A549 (cell line): ENCODE data around the gene ADARB1. TPM values are rescaled to one million over a fixed set of nuclear protein-coding genes. Genes with fewer than 3 reads are reported as not detected.

Source experiments
- ATAC-seq, 2 experiments: fragments of 200-7000 bp in 1 of 2; fragments of >200 bp in 1 of 2; cut with Nextera tagmentation in 1 of 2; cut with Tn5 transposase in 1 of 2; 3 replicates each; pipeline versions ENCODE4 v1.8.0 to v1.9.1; 2018 to 2020; ENCODE audit warnings: mild to moderate bottlenecking in 1 of 2, moderate library complexity in 1 of 2
- CTCF ChIA-PET: fragments of 300-600 bp; sonication (Branson Sonifier 250); formaldehyde crosslinking; extraction: SDS; loops from one replicate; lab custom pipeline; 2021; ENCODE audit warnings: antibody characterized with exemption, inconsistent platforms; lab: Yijun Ruan, JAX
- POLR2A ChIA-PET: fragments of 350-600 bp; formaldehyde crosslinking; extraction: SDS; loops from one replicate; lab custom pipeline; 2021; ENCODE audit warnings: antibody characterized with exemption, inconsistent platforms; lab: Yijun Ruan, JAX
- DNase-seq, 2 experiments: peaks; one replicate each; pipeline versions ENCODE4 v3.0.0 to v3.0.0-alpha.2; 2011 to 2016; ENCODE audit warnings: low read depth in 1 of 2, low spot score in 1 of 2
- FAIRE-seq: peaks from 2 replicates; lab custom pipeline; 2011; peaks lifted over from hg19 to GRCh38; lab: Jason Lieb, UNC
- H3K27ac ChIP-seq, 2 experiments: fragments of >200 bp; sonication (Bioruptor Twin); formaldehyde crosslinking; 3 replicates each; pipeline ENCODE4 v1.5.1; 2016 to 2017
- H3K4me1 ChIP-seq: fragments of >200 bp; sonication (Bioruptor Twin); formaldehyde crosslinking; 3 replicates; pipeline ENCODE4 v1.6.1; 2016
- H3K4me2 ChIP-seq: fragments of >200 bp; sonication (Bioruptor Twin); formaldehyde crosslinking; 3 replicates; pipeline ENCODE4 v1.6.1; 2016
- H3K4me3 ChIP-seq: fragments of >200 bp; sonication (Bioruptor Twin); formaldehyde crosslinking; 3 replicates; pipeline ENCODE4 v1.5.1; 2016
- H3K9me3 ChIP-seq: fragments of >200 bp; sonication (Bioruptor Twin); formaldehyde crosslinking; 3 replicates; pipeline ENCODE4 v1.6.1; 2016
- BHLHE40 ChIP-seq: IDR thresholded peaks from 2 replicates; pipeline ENCODE4 v1.6.1; 2012; ENCODE audit warnings: low read depth, low read length, inconsistent platforms
- CBX8 ChIP-seq: fragments of 200-600 bp; sonication (generic); IDR thresholded peaks from 2 replicates; pipeline ENCODE4 v1.6.1; 2016
- CHD2 ChIP-seq: fragments of 150-350 bp; IDR thresholded peaks from 2 replicates; pipeline ENCODE4 v1.6.1; 2014; ENCODE audit warnings: low read length; ENCODE audit not compliant: partially characterized antibody
- CHD4 ChIP-seq: fragments of 200-600 bp; sonication (generic); IDR thresholded peaks from 2 replicates; pipeline ENCODE4 v1.6.1; 2016; ENCODE audit warnings: antibody characterized with exemption, mild to moderate bottlenecking, borderline replicate concordance
- ELK1 ChIP-seq: fragments of 150-350 bp; IDR thresholded peaks from 2 replicates; pipeline ENCODE4 v1.6.1; 2014; ENCODE audit warnings: low read depth, mild to moderate bottlenecking, low read length
- FOSL2 ChIP-seq, 2 experiments: fragments of 450-650 bp in 1 of 2; fragments of >200 bp in 1 of 2; sonication (Bioruptor Twin) in 1 of 2; formaldehyde crosslinking; IDR thresholded peaks; 2 replicates each; pipeline versions ENCODE4 v1.5.0 to v1.6.1; 2016 to 2020; ENCODE audit warnings: mild to moderate bottlenecking in 1 of 2, moderate library complexity in 1 of 2
- GATA3 ChIP-seq: IDR thresholded peaks from 2 replicates; pipeline ENCODE4 v1.6.1; 2012; ENCODE audit warnings: borderline replicate concordance
- HMGXB4 ChIP-seq: fragments of 250-450 bp; sonication (Bioruptor Pico); IDR thresholded peaks from 2 replicates; pipeline ENCODE4 v1.5.0; 2021; ENCODE audit warnings: mild to moderate bottlenecking, moderate library complexity, borderline replicate concordance
- KDM1A ChIP-seq: fragments of 200-600 bp; sonication (generic); IDR thresholded peaks from 2 replicates; pipeline ENCODE4 v1.6.1; 2016; ENCODE audit warnings: low read depth, mild to moderate bottlenecking
- NPAS2 ChIP-seq: fragments of 250-450 bp; sonication (Bioruptor Pico); IDR thresholded peaks from 2 replicates; pipeline ENCODE4 v1.8.0; 2022; ENCODE audit warnings: mild to moderate bottlenecking, moderate library complexity, borderline replicate concordance
- POLR2A ChIP-seq: IDR thresholded peaks from 2 replicates; pipeline ENCODE4 v1.6.1; 2012; ENCODE audit warnings: mild to moderate bottlenecking, low read length
- RARB ChIP-seq: fragments of 250-450 bp; sonication (Bioruptor Pico); IDR thresholded peaks from 2 replicates; pipeline ENCODE4 v1.8.0; 2021; ENCODE audit warnings: mild to moderate bottlenecking, moderate library complexity
- RNF2 ChIP-seq: fragments of 200-600 bp; sonication (generic); IDR thresholded peaks from 2 replicates; pipeline ENCODE4 v1.6.1; 2016; ENCODE audit warnings: low read depth, mild to moderate bottlenecking, antibody characterized with exemption, moderate library complexity, borderline replicate concordance
- SMC3 ChIP-seq: fragments of >200 bp; sonication (Bioruptor Twin); formaldehyde crosslinking; IDR thresholded peaks from 3 replicates; pipeline ENCODE4 v1.6.1; 2018; ENCODE audit warnings: inconsistent platforms
- TFCP2L1 ChIP-seq: fragments of 250-450 bp; sonication (Bioruptor Pico); IDR thresholded peaks from 2 replicates; pipeline ENCODE4 v1.5.0; 2021; ENCODE audit warnings: mild to moderate bottlenecking
- TP53 ChIP-seq: fragments of 250-450 bp; sonication (Bioruptor Pico); IDR thresholded peaks from 2 replicates; pipeline ENCODE4 v1.5.0; 2021; ENCODE audit warnings: mild to moderate bottlenecking, moderate library complexity
- ZNF302 ChIP-seq: fragments of 250-450 bp; sonication (Bioruptor Pico); IDR thresholded peaks from 2 replicates; pipeline ENCODE4 v1.9.0; 2021; ENCODE audit warnings: inconsistent platforms, mild to moderate bottlenecking, moderate library complexity
- WGBS: methylation state at CpG from one replicate; pipeline ENCODE4 v1.1.6; 2017; ENCODE audit errors: missing lambda C conversion rate; 5-methylcytosine and 5-hydroxymethylcytosine counted together
- polyA plus RNA-seq, 4 experiments: library from polyadenylated mRNA; depleted of rRNA in 3 of 4; stranded (reverse); fragments of >200 nt; fragmentation: RNase III in 1 of 4; extraction: RNeasy Plus Mini Kit Qiagen cat#74134 plus additional on column Dnase treatment in 1 of 4; gene quantifications; 2 replicates in 3 of 4; 3 replicates in 1 of 4; pipeline ENCODE4 v1.2.3, GENCODE V29; 2011 to 2017
- TF ChIP-seq, protein P1 (sequence below): fragments of 450-650 bp; IDR thresholded peaks from 2 replicates; pipeline ENCODE4 v1.6.1; 2014; ENCODE audit warnings: antibody characterized with exemption

ADARB1 gene
- polyA plus RNA-seq, 2 of the 4 experiments (the other 2 are of a cell fraction) = 3.2 to 5.7 TPM

DNA sequence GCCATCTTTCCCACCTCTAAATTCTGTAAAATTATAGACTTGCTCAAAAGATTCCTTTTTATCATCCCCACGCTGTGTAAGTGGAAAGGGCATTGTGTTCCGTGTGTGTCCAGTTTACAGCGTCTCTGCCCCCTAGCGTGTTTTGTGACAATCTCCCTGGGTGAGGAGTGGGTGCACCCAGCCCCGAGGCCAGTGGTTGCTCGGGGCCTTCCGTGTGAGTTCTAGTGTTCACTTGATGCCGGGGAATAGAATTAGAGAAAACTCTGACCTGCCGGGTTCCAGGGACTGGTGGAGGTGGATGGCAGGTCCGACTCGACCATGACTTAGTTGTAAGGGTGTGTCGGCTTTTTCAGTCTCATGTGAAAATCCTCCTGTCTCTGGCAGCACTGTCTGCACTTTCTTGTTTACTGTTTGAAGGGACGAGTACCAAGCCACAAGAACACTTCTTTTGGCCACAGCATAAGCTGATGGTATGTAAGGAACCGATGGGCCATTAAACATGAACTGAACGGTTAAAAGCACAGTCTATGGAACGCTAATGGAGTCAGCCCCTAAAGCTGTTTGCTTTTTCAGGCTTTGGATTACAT is 151.5 kb downstream of the ADARB1 start:
- ChIA-PET POLR2A (no interaction called here), CTCF (interaction anchor here (1.2 kb wide), 1 partner anchor 86 kb away, joined by 3 read pairs; no protein-coding TSS in a partner anchor)
- Histone ChIP-seq H3K4me2 (no peak overlapping the region), H3K9me3 (no peaks in the 10 kb centered on the region), H3K4me3 (no peak overlapping the region), H3K4me1 (peaks cover 11% of the 10 kb centered on the region), H3K27ac (no peak overlapping the region)
- FAIRE-seq (no peak), DNase-seq (no peak), ATAC-seq (no peak)
- 75% methylated on average over 16 of the region's 16 CpGs for WGBS
- TF ChIP-seq KDM1A = no peak
- no peak for TF ChIP-seq RNF2
- no peak for TF ChIP-seq POLR2A

DNA sequence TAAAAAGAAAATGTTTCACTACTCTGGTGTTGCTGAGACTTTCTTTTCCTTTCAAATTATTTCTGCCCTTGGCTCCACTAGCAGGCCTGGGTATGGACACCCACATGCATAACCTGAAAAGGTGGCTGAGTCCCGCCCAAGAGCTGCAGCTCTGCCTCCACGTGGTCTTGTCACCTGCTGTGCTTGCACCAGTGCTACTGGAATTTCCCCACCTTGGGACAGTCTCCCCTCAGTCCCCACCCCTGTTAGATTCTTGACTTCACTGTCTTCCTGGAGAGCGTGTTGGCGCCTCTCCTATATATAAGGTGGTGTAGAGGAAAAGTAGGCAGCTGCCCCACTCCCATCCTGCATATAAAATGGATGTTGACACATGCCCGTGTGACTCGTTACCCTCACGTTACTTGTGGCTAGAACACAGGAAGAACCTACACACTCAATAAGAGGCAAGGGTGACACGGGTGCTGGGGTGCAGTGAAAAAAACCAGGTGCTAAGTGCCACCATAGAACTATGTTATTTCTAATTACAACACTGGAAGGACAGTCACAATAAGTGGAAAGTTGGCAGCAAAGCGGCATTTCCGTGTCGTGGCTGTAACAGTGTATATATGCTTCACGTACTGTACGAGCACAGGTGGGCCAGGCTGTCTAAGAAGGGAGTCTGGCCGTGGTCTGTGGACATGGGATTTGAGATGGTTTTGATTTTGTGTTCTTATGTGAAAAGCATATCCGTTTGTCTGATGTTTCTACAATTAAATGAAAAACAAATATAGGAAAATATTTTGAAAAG is 152.4 kb downstream of the ADARB1 start:
- FAIRE-seq (no peak), DNase-seq (no peak), ATAC-seq (no peak)
- Histone ChIP-seq H3K4me1 (peaks cover 11% of the 10 kb centered on the region), H3K4me2 (no peak overlapping the region), H3K9me3 (no peaks in the 10 kb centered on the region), H3K27ac (no peak overlapping the region), H3K4me3 (no peak overlapping the region)
- CTCF ChIA-PET = interaction anchor here (1.2 to 1.6 kb wide), 3 partner anchors 16 to 213 kb away, joined by 3 read pairs; no protein-coding TSS in a partner anchor
- TF ChIP-seq RARB (CRISPR knock-in tag) (no peak), GATA3 (no peak), TP53 (no peak), SMC3 (no peak), CHD2 (no peak), CBX8 (no peak), ZNF302 (no peak), FOSL2 (IDR thresholded peaks at IDR 0.05) (no peak), FOSL2 (CRISPR knock-in tag; IDR thresholded peaks at IDR 0.05) (no peak), ELK1 (no peak), HMGXB4 (CRISPR knock-in tag) (no peak), BHLHE40 (no peak), TFCP2L1 (CRISPR knock-in tag) (no peak), NPAS2 (CRISPR knock-in tag) (no peak)
- TF ChIP-seq, protein P1, sequence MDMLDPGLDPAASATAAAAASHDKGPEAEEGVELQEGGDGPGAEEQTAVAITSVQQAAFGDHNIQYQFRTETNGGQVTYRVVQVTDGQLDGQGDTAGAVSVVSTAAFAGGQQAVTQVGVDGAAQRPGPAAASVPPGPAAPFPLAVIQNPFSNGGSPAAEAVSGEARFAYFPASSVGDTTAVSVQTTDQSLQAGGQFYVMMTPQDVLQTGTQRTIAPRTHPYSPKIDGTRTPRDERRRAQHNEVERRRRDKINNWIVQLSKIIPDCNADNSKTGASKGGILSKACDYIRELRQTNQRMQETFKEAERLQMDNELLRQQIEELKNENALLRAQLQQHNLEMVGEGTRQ = no peak
- 66% methylated on average over 15 of the region's 15 CpGs for WGBS
- POLR2A ChIA-PET = no interaction called here

DNA sequence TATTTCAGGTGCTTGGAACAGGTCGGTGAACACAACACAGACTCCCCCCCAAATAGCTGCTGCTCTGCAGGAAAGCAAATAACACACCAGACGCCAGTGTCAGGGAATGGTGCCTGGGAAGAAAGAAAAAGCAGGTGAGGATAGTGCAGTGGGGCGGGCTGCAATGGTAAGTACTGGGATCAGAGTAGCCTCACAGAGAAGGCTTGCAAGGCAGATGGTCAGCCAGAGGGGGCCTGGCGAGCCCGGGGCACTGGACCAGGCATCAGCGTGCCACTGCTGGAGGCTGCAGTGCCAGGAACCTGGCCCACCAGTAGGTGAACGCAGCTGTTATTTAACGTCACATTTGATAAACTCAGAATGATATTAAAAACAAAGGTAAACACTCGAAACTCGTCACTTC is 153.4 kb downstream of the ADARB1 start:
- 74% methylated on average over 10 of the region's 10 CpGs for WGBS
- peak overlapping the region; percentile 21; the same call in 2 of the 3 replicates for H3K4me2 ChIP-seq
- no peak for FAIRE-seq
- H3K27ac ChIP-seq = no peak overlapping the region
- TF ChIP-seq CHD4 = no peak
- POLR2A ChIA-PET = no interaction called here
- DNase-seq = no peak
- CTCF ChIA-PET = interaction anchor here (0.6 to 1.6 kb wide), 4 partner anchors 17 to 212 kb away, joined by 3 to 4 read pairs (median 3); no protein-coding TSS in a partner anchor
- H3K4me3 ChIP-seq = no peak overlapping the region
- H3K4me1 ChIP-seq = peaks cover 11% of the 10 kb centered on the region
- peak; percentile 65 to 72; a peak in 5 of 6 replicates for ATAC-seq
- no peaks in the 10 kb centered on the region for H3K9me3 ChIP-seq
